ENCODE measurements around the gene GRIN1. TPM values are rescaled to one million over a fixed set of nuclear protein-coding genes. Genes with fewer than 3 reads are reported as not detected.
A peak's percentile ranks its signal among the peaks of the same experiment; 100 is the strongest.

GRIN1 gene
- total RNA-seq, 1 donor from 2014 or later = 0.53 TPM

DNA sequence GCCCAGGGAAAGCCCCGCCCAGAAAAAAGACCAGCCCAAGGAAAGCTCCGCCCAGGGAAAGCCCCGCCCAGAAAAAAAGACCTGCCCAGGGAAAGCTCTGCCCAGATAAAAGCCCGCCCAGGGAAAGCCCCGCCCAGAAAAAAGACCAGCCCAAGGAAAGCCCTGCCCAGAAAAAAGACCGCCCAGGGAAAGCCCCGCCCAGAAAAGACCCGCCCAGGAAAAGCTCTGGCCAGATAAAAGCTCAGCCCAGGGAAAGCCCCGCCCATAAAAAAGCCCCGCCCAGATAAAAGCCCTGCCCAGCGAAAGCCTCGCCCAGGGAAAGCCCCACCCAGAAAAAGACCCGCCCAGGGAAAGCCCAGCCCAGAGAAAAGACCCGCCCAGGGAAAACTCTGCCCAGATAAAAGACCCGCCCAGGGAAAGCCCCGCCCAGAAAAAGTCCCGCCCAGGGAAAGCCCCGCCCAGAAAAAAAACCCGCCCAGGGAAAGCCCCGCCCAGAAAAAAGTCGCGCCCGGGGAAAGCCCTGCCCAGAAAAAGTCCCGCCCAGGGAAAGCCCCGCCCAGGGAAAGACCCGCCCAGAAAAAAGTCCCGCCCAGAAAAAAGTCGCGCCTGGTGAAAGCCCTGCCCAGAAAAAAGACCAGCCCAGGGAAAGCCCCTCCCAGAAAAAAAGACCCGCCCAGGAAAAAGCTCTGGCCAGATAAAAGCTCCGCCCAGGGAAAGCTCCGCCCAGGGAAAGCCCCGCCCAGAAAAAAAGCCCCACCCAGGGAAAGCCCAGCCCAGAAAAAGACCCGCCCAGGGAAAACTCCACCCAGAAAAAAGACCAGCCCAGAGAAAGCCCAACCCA is 11.9 kb downstream of the GRIN1 start:
- TF ChIP-seq CTCF (IDR thresholded peaks at IDR 0.05; ENCODE audit: insufficient read depth, low read length, severe bottlenecking) = no peak
- FAIRE-seq = no peak
- peaks cover 2% of the 10 kb centered on the region for H3K27me3 ChIP-seq (ENCODE audit: control insufficient read depth, insufficient read depth, low read length)
- no peaks in the 10 kb centered on the region for H3K36me3 ChIP-seq (ENCODE audit: control insufficient read depth, insufficient read depth, low read length)
- no peak overlapping the region for H3K4me3 ChIP-seq (ENCODE audit: low read depth, low read length)
- no peak for DNase-seq (ENCODE audit: low read depth)

GRCh38 chr9:137152844-137153405 is 14.0 kb downstream of the GRIN1 start:
- FAIRE-seq (peak; percentile 97), DNase-seq (ENCODE audit: low read depth) (no peak)
- H3K27me3 ChIP-seq (ENCODE audit: control insufficient read depth, insufficient read depth, low read length) = peaks cover 5% of the 10 kb centered on the region
- H3K36me3 ChIP-seq (ENCODE audit: control insufficient read depth, insufficient read depth, low read length) = no peaks in the 10 kb centered on the region
- TF ChIP-seq CTCF (IDR thresholded peaks at IDR 0.05; ENCODE audit: insufficient read depth, low read length, severe bottlenecking) = no peak
- H3K4me3 ChIP-seq (ENCODE audit: low read depth, low read length) = no peak overlapping the region

GRCh38 chr9:137156567-137157375 is 17.8 kb downstream of the GRIN1 start:
- Histone ChIP-seq H3K27me3 (ENCODE audit: control insufficient read depth, insufficient read depth, low read length) (peaks cover 13% of the 10 kb centered on the region), H3K4me3 (ENCODE audit: low read depth, low read length) (peak overlapping the region; percentile 11), H3K36me3 (ENCODE audit: control insufficient read depth, insufficient read depth, low read length) (no peaks in the 10 kb centered on the region)
- no peak for DNase-seq (ENCODE audit: low read depth)
- TF ChIP-seq CTCF (IDR thresholded peaks at IDR 0.05; ENCODE audit: insufficient read depth, low read length, severe bottlenecking) = no peak
- no peak for FAIRE-seq

DNA sequence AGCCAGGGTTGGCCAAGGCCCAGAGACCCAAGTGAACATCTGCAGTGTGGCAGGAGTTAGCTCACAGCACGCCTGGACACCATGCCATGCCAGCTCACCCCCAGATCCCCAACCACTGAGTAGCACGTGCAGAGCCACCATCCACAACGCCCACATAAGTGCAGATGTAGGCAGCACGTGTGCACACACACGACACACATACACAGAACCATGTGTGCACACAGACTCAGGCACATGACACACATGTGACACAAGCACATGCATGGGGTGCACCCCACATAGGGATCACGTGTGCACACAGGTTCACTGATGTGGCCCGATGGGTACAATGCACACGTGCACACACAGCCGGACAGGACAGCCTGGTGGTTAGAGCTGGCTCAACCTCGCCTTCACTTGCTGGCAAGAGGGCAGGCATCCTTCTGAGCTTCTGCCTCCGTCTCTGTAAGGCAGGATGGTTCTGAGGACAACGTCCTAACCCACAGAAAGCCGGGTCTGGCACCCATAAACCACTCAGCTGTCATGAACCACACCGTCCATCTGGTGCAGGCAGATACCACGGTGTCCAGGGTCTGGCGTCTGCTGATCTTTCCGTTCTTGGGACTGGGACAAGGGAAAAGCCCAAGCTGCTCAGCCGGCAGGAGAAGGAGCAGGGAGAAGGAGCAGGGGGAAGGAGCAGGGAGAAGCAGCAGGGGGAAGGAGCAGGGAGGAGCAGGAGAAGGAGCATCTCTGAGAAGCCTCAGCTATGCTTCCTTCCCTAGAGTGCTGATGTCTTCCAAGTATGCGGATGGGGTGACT is 18.9 kb downstream of the GRIN1 start:
- TF ChIP-seq CTCF (IDR thresholded peaks at IDR 0.05; ENCODE audit: insufficient read depth, low read length, severe bottlenecking) = no peak
- Histone ChIP-seq H3K36me3 (ENCODE audit: control insufficient read depth, insufficient read depth, low read length) (no peaks in the 10 kb centered on the region), H3K4me3 (ENCODE audit: low read depth, low read length) (no peak overlapping the region), H3K27me3 (ENCODE audit: control insufficient read depth, insufficient read depth, low read length) (peaks cover 13% of the 10 kb centered on the region)
- DNase-seq (ENCODE audit: low read depth) (no peak), FAIRE-seq (no peak)

GRCh38 chr9:137158625-137159024 is 19.7 kb downstream of the GRIN1 start:
- FAIRE-seq (no peak), DNase-seq (ENCODE audit: low read depth) (no peak)
- H3K27me3 ChIP-seq (ENCODE audit: control insufficient read depth, insufficient read depth, low read length) = peaks cover 13% of the 10 kb centered on the region
- no peak overlapping the region for H3K4me3 ChIP-seq (ENCODE audit: low read depth, low read length)
- no peaks in the 10 kb centered on the region for H3K36me3 ChIP-seq (ENCODE audit: control insufficient read depth, insufficient read depth, low read length)
- TF ChIP-seq CTCF (IDR thresholded peaks at IDR 0.05; ENCODE audit: insufficient read depth, low read length, severe bottlenecking) = no peak
